ENCODE data around the gene GZMH.
"Not testable (repeated sequence)": the region's sequence is repeated elsewhere in the genome, so short reads cannot be mapped to it uniquely, and the experiment has no call there.

The GZMH gene

GRCh38 chr14:24597403-24597802 is 12.1 kb downstream of the GZMH start:
- TF ChIP-seq, protein P1, sequence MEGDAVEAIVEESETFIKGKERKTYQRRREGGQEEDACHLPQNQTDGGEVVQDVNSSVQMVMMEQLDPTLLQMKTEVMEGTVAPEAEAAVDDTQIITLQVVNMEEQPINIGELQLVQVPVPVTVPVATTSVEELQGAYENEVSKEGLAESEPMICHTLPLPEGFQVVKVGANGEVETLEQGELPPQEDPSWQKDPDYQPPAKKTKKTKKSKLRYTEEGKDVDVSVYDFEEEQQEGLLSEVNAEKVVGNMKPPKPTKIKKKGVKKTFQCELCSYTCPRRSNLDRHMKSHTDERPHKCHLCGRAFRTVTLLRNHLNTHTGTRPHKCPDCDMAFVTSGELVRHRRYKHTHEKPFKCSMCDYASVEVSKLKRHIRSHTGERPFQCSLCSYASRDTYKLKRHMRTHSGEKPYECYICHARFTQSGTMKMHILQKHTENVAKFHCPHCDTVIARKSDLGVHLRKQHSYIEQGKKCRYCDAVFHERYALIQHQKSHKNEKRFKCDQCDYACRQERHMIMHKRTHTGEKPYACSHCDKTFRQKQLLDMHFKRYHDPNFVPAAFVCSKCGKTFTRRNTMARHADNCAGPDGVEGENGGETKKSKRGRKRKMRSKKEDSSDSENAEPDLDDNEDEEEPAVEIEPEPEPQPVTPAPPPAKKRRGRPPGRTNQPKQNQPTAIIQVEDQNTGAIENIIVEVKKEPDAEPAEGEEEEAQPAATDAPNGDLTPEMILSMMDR (IDR thresholded peaks at IDR 0.05; ENCODE audit: insufficient read depth, missing control alignments): no peak
- FAIRE-seq (no peak), DNase-seq (ENCODE audit: insufficient read length, low spot score) (no peak)

- DNase-seq (ENCODE audit: insufficient read length, low spot score) (no peak), FAIRE-seq (no peak)
- TF ChIP-seq, protein P1 (IDR thresholded peaks at IDR 0.05; ENCODE audit: insufficient read depth, missing control alignments): no peak
Measured at GRCh38 chr14:24595073-24595808, 14.2 kb downstream of the GZMH start.

- DNase-seq (ENCODE audit: insufficient read length, low spot score); FAIRE-seq: not testable (repeated sequence)
Measured at GRCh38 chr14:24591004-24591403, 18.5 kb downstream of the GZMH start.

- not testable (repeated sequence) for DNase-seq (ENCODE audit: insufficient read length, low spot score); FAIRE-seq
Measured at GRCh38 chr14:24584402-24584801, 25.1 kb downstream of the GZMH start.

GRCh38 chr14:24578558-24578957 is 30.9 kb downstream of the GZMH start:
- TF ChIP-seq, protein P1 (IDR thresholded peaks at IDR 0.05; ENCODE audit: insufficient read depth, missing control alignments): no peak
- FAIRE-seq (no peak), DNase-seq (ENCODE audit: insufficient read length, low spot score) (no peak)

- TF ChIP-seq, protein P1 (IDR thresholded peaks at IDR 0.05; ENCODE audit: insufficient read depth, missing control alignments): no peak
- DNase-seq (ENCODE audit: insufficient read length, low spot score) (no peak), FAIRE-seq (no peak)
Measured at GRCh38 chr14:24576771-24577170, 32.7 kb downstream of the GZMH start.

DNA sequence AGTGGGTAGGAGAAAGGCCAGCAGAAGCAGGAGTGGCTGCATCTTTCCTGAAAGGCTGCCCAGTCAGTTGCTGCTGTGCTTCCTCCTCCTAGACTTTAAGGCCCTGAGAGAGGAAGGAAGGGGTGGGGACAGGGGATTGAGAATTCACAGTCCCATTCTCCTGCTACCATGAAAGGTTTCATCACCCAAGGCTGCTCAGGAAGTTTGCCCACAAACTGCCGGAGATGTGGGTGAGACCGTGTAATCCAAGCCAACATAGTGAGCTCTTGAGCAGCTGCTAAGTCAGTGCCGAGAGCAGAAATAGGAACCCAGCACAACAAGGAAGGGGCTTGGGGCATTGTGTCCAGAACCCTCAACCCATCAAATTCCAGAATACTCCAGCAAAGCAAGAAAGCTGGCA is 33.3 kb downstream of the GZMH start, which contains the start of gene CTSG:
CTSG (minus strand) TSS at position 69 of the 400 bp plus-strand sequence; CDS start at position 42, 27 bp downstream.
- TF ChIP-seq, protein P1 (IDR thresholded peaks at IDR 0.05; ENCODE audit: insufficient read depth, missing control alignments): no peak
- DNase-seq (ENCODE audit: insufficient read length, low spot score) (no peak), FAIRE-seq (no peak)

DNA sequence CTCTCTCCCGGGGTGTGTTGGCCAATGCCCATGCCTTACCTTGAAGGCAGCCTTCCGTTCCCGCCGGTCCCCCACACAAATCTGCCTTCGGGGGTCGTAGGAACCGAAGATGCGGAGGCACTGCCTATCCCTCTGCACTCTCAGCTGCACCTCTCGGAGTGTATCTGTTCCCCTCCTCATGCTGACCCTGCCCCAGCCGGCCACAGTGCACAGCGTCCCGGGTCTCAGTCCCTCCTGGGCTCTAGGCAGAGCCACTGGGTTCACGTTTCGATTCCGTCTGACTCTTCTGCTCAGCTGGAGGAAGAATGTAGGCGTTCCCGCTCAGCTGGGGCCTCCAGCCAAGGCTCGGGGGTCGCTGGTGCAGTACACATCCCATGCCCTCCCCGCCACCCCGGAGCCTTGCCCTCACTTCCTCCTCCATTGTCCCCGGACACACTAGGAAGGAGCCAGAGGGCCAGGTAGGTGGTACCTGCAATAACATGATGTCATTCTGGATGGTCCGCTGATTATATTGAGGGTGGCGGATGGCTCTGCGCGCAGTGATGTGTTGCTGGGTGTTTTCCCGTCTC is 35.2 kb downstream of the GZMH start:
- DNase-seq (ENCODE audit: insufficient read length, low spot score) (no peak), FAIRE-seq (no peak)
- TF ChIP-seq, protein P1 (IDR thresholded peaks at IDR 0.05; ENCODE audit: insufficient read depth, missing control alignments): no peak
